ENCODE data around the gene PTTG1IP.

Gene PTTG1IP

GRCh38 chr21:44800103-44800502, 73.4 kb downstream of the PTTG1IP start:
- no peak for DNase-seq (ENCODE audit: low spot score)

DNA sequence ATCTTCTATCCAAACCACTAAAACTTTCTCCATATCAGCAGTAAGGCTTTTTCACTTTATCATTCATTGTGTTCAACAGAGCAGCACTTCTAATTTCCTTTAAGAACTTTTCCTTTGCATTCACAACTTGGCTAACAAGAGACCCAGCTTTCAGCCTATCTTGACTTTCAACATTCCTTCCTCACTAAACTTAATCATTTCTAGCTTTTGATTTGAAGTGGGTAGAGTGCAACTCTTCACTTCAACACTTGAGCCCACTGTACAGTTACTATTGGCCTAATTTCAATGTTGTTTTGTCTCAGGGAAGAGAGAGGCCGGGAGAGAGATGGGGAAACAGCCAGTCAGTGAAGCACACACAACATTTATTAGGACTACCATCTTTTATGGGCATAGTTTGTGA, 73.8 kb downstream of the PTTG1IP start:
- no peak for DNase-seq (ENCODE audit: low spot score)

Measured in HuH-7 (cell line).